Fibroblast of lung (primary cell): ENCODE data around the gene WNT4. TPM values are rescaled to one million over a fixed set of nuclear protein-coding genes. Genes with fewer than 3 reads are reported as not detected.

Experiments used
- DNase-seq, 2 donors: peaks; one replicate each; pipeline versions ENCODE4 v3.0.0 to v3.0.0-alpha.2; 2010; ENCODE audit warnings: low read depth in 2 of 2
- H2AFZ ChIP-seq: 2 replicates; pipeline ENCODE4 v1.5.1; 2012; ENCODE audit warnings: low read length, control low read depth, inconsistent platforms
- H3K27ac ChIP-seq: 2 replicates; pipeline ENCODE4 v1.5.1; 2011; ENCODE audit warnings: low read length, control low read depth; ENCODE audit not compliant: insufficient read depth
- H3K27me3 ChIP-seq: 2 replicates; pipeline ENCODE4 v1.5.1; 2011; ENCODE audit warnings: mild to moderate bottlenecking, low read length; ENCODE audit not compliant: control insufficient read depth, insufficient read depth
- H3K36me3 ChIP-seq: 2 replicates; pipeline ENCODE4 v1.5.1; 2011; ENCODE audit warnings: low read length; ENCODE audit not compliant: control insufficient read depth, insufficient read depth
- H3K4me1 ChIP-seq: 2 replicates; pipeline ENCODE4 v1.5.1; 2011; ENCODE audit warnings: low read length; ENCODE audit not compliant: control insufficient read depth, insufficient read depth; ENCODE audit errors: extremely low read depth
- H3K4me2 ChIP-seq: 2 replicates; pipeline ENCODE4 v1.5.1; 2011; ENCODE audit warnings: low read length, control low read depth; ENCODE audit not compliant: insufficient read depth; ENCODE audit errors: extremely low read depth
- H3K4me3 ChIP-seq, 4 experiments: fragments of 200-600 bp in 1 of 4; sonication (generic) in 1 of 4; replicated peaks in 1 of 4; 2 replicates each; pipeline ENCODE4 v1.5.1; 2011 to 2016; ENCODE audit warnings: low read length in 4 of 4, low read depth in 3 of 4, mild to moderate bottlenecking in 3 of 4, control low read depth in 2 of 4, inconsistent platforms in 1 of 4, mixed read lengths in 1 of 4; ENCODE audit not compliant: insufficient read depth in 1 of 4; ENCODE audit errors: control extremely low read depth in 1 of 4
- H3K79me2 ChIP-seq: 2 replicates; pipeline ENCODE4 v1.5.1; 2012; ENCODE audit warnings: mild to moderate bottlenecking, low read length, inconsistent platforms; ENCODE audit not compliant: control insufficient read depth, insufficient read depth
- H3K9ac ChIP-seq: 2 replicates; pipeline ENCODE4 v1.5.1; 2011; ENCODE audit warnings: mild to moderate bottlenecking, low read length, control low read depth; ENCODE audit not compliant: insufficient read depth
- H3K9me3 ChIP-seq: 2 replicates; pipeline ENCODE4 v1.5.1; 2012; ENCODE audit warnings: low read depth, low read length; ENCODE audit not compliant: control insufficient read depth, insufficient read depth
- H4K20me1 ChIP-seq: 2 replicates; pipeline ENCODE4 v1.5.1; 2011; ENCODE audit warnings: low read length; ENCODE audit not compliant: control insufficient read depth, insufficient read depth; ENCODE audit errors: extremely low read depth
- EZH2 ChIP-seq: IDR thresholded peaks from 2 replicates; pipeline ENCODE4 v1.5.1; 2012; ENCODE audit warnings: low read length, control low read depth, mild to moderate bottlenecking; ENCODE audit errors: missing control alignments
- polyA minus RNA-seq: library from RNA; depleted of rRNA, polyadenylated mRNA; stranded (reverse); fragments of >200 nt; gene quantifications from 2 replicates; pipeline ENCODE4 v1.2.3, GENCODE V29; 2011; ENCODE audit warnings: low replicate concordance
- polyA plus RNA-seq, 2 donors: library from polyadenylated mRNA; depleted of rRNA in 1 of 2; stranded (reverse) in 1 of 2; unstranded in 1 of 2; fragments of >200 nt; gene quantifications; 2 replicates each; pipeline ENCODE4 v1.2.1, GENCODE V29; 2011 to 2012; ENCODE audit warnings: missing spikeins in 1 of 2
- total RNA-seq: library from RNA; depleted of rRNA; stranded (reverse); fragments of >200 nt; gene quantifications from 2 replicates; pipeline ENCODE4 v1.2.1, GENCODE V29; 2014
- TF ChIP-seq, protein P1 (sequence below), 2 donors: IDR thresholded peaks in 1 of 2; conservative IDR thresholded peaks in 1 of 2; 1 replicate in 1 of 2; 2 replicates in 1 of 2; pipeline ENCODE4 v1.5.1; 2011 to 2012; ENCODE audit warnings: low read length in 2 of 2, control low read depth in 1 of 2, inconsistent platforms in 1 of 2, low read depth in 1 of 2, mild to moderate bottlenecking in 1 of 2

Gene WNT4
- total RNA-seq (under 0.01 TPM in 1 of 2 replicates, not detected in the other), polyA plus RNA-seq (not detected in 2 replicates), polyA minus RNA-seq (not detected in 2 replicates)
- polyA plus RNA-seq (2012), result 0.03 TPM in 1 of 2 replicates, not detected in the other

DNA sequence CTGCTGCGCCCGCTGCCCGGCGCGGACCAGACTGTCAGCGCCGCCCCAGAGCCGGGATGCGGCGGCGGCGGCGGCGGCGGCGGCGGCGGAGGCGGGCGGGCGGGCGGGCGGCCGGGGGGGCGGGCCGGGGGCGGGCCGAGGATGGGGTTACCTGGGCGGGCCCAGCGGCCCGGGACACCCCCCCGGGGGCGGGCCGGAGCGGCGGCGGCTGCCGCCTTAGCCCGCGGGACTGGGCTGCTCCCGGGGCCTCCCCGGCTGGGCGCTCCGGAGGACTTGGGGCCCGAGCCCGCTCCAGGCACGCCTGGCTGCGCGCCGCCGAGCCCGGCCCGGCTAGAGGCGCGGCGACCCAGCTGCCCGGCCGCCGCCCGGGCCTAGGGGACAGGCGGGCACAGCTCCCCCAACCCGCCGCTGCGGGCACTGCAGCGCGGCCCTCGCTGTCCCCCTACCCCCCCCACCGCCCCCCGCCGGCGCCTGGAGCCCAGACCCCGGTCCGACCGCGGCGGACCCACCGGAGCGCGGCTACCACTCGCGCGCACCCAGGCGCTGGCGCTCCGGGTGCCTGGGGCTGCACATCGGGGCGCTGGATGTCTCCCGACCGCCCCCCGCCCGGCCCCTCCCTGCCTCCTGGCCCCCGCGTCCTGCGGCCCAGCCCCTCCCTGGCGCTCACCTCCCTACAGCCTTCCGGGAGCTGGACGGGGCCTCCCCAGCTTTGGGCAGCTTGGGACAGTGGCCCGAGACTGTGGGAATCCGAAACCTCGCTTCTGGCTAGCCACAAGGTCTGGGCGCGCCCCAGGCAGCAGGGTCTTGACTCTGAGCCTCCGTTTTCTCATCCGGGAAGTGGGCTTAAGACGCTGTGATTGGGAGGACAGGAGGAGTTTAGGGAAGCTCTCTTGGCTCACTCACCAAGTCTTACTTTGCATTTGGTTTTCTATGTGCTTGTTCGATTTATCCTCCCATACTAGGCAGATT is at the start of gene WNT4:
WNT4 (minus strand) TSS at position 33 of the 969 bp plus-strand sequence. CDS start 175 bp downstream, outside the sequence.
- Histone ChIP-seq H3K4me2 (peak within 1 kb of the TSS; percentile 71), H3K9ac (no peak within 1 kb of the TSS), H4K20me1 (no peaks in the 10 kb centered on the region), H3K4me1 (no peaks in the 10 kb centered on the region), H3K27me3 (peaks cover 43% of the 10 kb centered on the region), H3K4me3 (peak within 1 kb of the TSS in 1 of 4 experiments; percentile 39), H2AFZ (no peak within 1 kb of the TSS), H3K27ac (no peak within 1 kb of the TSS), H3K36me3 (no peaks in the 10 kb centered on the region), H3K9me3 (no peaks in the 10 kb centered on the region), H3K79me2 (no peaks in the 10 kb centered on the region)
- TF ChIP-seq, protein P1, sequence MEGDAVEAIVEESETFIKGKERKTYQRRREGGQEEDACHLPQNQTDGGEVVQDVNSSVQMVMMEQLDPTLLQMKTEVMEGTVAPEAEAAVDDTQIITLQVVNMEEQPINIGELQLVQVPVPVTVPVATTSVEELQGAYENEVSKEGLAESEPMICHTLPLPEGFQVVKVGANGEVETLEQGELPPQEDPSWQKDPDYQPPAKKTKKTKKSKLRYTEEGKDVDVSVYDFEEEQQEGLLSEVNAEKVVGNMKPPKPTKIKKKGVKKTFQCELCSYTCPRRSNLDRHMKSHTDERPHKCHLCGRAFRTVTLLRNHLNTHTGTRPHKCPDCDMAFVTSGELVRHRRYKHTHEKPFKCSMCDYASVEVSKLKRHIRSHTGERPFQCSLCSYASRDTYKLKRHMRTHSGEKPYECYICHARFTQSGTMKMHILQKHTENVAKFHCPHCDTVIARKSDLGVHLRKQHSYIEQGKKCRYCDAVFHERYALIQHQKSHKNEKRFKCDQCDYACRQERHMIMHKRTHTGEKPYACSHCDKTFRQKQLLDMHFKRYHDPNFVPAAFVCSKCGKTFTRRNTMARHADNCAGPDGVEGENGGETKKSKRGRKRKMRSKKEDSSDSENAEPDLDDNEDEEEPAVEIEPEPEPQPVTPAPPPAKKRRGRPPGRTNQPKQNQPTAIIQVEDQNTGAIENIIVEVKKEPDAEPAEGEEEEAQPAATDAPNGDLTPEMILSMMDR (conservative IDR thresholded peaks at IDR 0.05 in 1 of 2, IDR thresholded peaks at IDR 0.05 in 1 of 2; ENCODE audit: low read depth in 1 of 2, low read length in 2 of 2), result no peak
- no peak for TF ChIP-seq EZH2
- DNase-seq, result peak in 1 of 2 donors; percentile 17

DNA sequence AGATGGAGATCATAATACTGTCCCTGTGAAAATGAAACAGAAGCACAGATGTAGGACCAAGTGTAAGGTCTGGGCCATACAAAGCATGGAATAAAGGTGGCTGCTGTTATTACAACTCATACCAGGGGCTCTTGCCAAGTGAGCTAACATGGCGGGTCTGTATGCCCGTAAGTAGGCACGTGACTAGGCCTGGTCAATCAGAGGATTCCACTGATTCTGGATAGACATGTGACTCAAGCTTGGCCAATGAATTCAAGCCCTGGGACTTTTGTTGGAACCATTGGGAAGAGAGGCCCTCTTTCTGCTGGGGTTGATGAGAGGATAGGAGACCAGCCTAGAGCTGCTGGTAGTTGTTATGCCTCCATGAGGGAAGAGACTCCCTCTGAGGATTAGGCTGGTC is 47.8 kb upstream of the WNT4 start:
- no peaks in the 10 kb centered on the region for H4K20me1 ChIP-seq
- H3K4me2 ChIP-seq, result no peak overlapping the region
- no peak overlapping the region for H3K27ac ChIP-seq
- H2AFZ ChIP-seq, result no peak overlapping the region
- DNase-seq, result no peak
- no peak for TF ChIP-seq EZH2
- TF ChIP-seq, protein P1 (conservative IDR thresholded peaks at IDR 0.05 in 1 of 2, IDR thresholded peaks at IDR 0.05 in 1 of 2; ENCODE audit: low read depth in 1 of 2, low read length in 2 of 2), result no peak
- H3K79me2 ChIP-seq, result no peaks in the 10 kb centered on the region
- H3K9ac ChIP-seq, result no peak overlapping the region
- H3K4me3 ChIP-seq, result no peak overlapping the region
- no peaks in the 10 kb centered on the region for H3K36me3 ChIP-seq
- no peaks in the 10 kb centered on the region for H3K27me3 ChIP-seq
- H3K9me3 ChIP-seq, result no peaks in the 10 kb centered on the region
- H3K4me1 ChIP-seq, result no peaks in the 10 kb centered on the region

DNA sequence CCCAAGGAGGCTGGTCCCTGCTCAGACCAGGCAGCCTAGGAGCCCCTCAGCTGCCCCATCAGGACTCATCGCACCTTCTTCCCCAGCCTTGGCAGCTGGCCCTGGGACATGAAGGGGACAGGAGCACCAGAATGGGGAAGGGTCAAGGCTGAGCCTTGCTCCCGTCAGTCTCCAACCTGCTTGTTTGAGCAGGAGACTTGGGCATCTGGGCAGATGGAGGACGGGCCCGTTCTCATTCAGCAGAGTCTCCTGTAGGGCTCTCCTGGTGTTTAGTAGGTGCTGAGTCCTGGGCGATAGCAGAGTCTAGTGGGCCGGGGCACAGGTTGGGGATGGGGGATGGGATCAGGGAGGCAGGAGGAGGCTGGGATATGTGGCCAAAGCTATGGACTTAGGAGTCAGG is 47.4 kb upstream of the WNT4 start:
- H3K4me2 ChIP-seq, result no peak overlapping the region
- no peaks in the 10 kb centered on the region for H3K9me3 ChIP-seq
- H3K9ac ChIP-seq, result no peak overlapping the region
- no peaks in the 10 kb centered on the region for H3K36me3 ChIP-seq
- H4K20me1 ChIP-seq, result no peaks in the 10 kb centered on the region
- H3K79me2 ChIP-seq, result no peaks in the 10 kb centered on the region
- no peaks in the 10 kb centered on the region for H3K27me3 ChIP-seq
- H2AFZ ChIP-seq, result no peak overlapping the region
- no peak for DNase-seq
- no peak overlapping the region for H3K27ac ChIP-seq
- no peak overlapping the region for H3K4me3 ChIP-seq
- H3K4me1 ChIP-seq, result no peaks in the 10 kb centered on the region
- TF ChIP-seq, protein P1 (conservative IDR thresholded peaks at IDR 0.05 in 1 of 2, IDR thresholded peaks at IDR 0.05 in 1 of 2; ENCODE audit: low read depth in 1 of 2, low read length in 2 of 2), result no peak
- no peak for TF ChIP-seq EZH2
